Glutamatergic neuron (in vitro differentiated cells): ENCODE data around the gene MANBA. TPM values are rescaled to one million over a fixed set of nuclear protein-coding genes. Genes with fewer than 3 reads are reported as not detected.

Source experiments
- DNase-seq: peaks from one replicate; pipeline ENCODE4 v3.0.0; 2022
- H3K27ac Mint-ChIP-seq: one replicate; pipeline ENCODE4 v1.8.0; 2020; ENCODE audit warnings: mild to moderate bottlenecking, mixed read lengths, inconsistent platforms; ENCODE audit not compliant: unreplicated experiment
- H3K27me3 Mint-ChIP-seq: one replicate; pipeline ENCODE4 v1.8.0; 2020; ENCODE audit warnings: mild to moderate bottlenecking, moderate library complexity, mixed read lengths, inconsistent platforms; ENCODE audit not compliant: unreplicated experiment
- H3K36me3 Mint-ChIP-seq: one replicate; pipeline ENCODE4 v1.8.0; 2020; ENCODE audit warnings: mild to moderate bottlenecking, mixed read lengths, inconsistent platforms; ENCODE audit not compliant: unreplicated experiment
- H3K4me1 Mint-ChIP-seq: one replicate; pipeline ENCODE4 v1.8.0; 2020; ENCODE audit warnings: mild to moderate bottlenecking, low read depth, mixed read lengths, inconsistent platforms; ENCODE audit not compliant: unreplicated experiment
- H3K4me3 Mint-ChIP-seq: one replicate; pipeline ENCODE4 v1.8.0; 2020; ENCODE audit warnings: mild to moderate bottlenecking, mixed read lengths, inconsistent platforms; ENCODE audit not compliant: unreplicated experiment
- H3K9me3 Mint-ChIP-seq: one replicate; pipeline ENCODE4 v1.8.0; 2020; ENCODE audit warnings: mild to moderate bottlenecking, moderate library complexity, mixed read lengths, inconsistent platforms; ENCODE audit not compliant: unreplicated experiment
- total RNA-seq: library from RNA; stranded (reverse); fragmentation: NEBNext Ultra II Directional; extraction: Animal tissue kit (Norgen Biotek cat#: 25700); gene quantifications from one replicate; pipeline ENCODE4 v1.2.1, GENCODE V29; 2021; ENCODE audit not compliant: unreplicated experiment
- TF ChIP-seq, protein P1 (sequence below): fragments of 200-600 bp; sonication (generic); IDR thresholded peaks from one replicate; pipeline ENCODE4 v1.5.0; 2021; ENCODE audit not compliant: partially characterized antibody, unreplicated experiment

MANBA gene
- total RNA-seq, 1 donor from 2014 or later = 13.0 TPM

DNA sequence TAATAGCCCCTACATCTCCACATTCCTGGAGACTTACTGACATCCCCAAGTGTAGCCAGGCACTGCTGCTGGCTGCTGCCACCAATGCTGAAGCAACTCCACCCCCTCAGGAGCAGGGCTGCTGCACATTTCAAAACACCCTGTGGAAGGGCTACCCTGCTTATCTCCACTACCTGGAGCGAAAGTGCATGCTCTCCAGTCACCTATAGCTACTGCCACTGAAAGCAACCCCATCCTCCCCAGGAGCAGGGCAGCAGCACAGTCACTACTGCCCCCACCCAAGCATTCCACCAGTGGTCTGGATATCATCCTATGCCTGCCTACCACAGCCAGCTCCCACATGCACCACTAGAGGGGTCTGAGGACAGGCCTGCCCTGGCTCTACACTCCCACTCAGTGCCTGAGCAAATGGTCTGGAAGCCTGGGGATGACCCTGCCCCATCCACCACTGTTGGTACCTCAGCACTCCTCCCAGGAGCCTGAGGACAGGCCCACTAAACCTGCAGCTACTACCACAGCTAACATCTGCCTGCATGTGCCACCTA lies 55.3 kb downstream of the MANBA start:
- no peak overlapping the region for H3K4me3 Mint-ChIP-seq
- peaks cover 1% of the 10 kb centered on the region for H3K9me3 Mint-ChIP-seq
- no peak overlapping the region for H3K27ac Mint-ChIP-seq
- no peak for DNase-seq
- H3K27me3 Mint-ChIP-seq = peaks cover 4% of the 10 kb centered on the region
- no peaks in the 10 kb centered on the region for H3K36me3 Mint-ChIP-seq
- no peaks in the 10 kb centered on the region for H3K4me1 Mint-ChIP-seq
- TF ChIP-seq, protein P1, sequence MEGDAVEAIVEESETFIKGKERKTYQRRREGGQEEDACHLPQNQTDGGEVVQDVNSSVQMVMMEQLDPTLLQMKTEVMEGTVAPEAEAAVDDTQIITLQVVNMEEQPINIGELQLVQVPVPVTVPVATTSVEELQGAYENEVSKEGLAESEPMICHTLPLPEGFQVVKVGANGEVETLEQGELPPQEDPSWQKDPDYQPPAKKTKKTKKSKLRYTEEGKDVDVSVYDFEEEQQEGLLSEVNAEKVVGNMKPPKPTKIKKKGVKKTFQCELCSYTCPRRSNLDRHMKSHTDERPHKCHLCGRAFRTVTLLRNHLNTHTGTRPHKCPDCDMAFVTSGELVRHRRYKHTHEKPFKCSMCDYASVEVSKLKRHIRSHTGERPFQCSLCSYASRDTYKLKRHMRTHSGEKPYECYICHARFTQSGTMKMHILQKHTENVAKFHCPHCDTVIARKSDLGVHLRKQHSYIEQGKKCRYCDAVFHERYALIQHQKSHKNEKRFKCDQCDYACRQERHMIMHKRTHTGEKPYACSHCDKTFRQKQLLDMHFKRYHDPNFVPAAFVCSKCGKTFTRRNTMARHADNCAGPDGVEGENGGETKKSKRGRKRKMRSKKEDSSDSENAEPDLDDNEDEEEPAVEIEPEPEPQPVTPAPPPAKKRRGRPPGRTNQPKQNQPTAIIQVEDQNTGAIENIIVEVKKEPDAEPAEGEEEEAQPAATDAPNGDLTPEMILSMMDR = no peak

DNA sequence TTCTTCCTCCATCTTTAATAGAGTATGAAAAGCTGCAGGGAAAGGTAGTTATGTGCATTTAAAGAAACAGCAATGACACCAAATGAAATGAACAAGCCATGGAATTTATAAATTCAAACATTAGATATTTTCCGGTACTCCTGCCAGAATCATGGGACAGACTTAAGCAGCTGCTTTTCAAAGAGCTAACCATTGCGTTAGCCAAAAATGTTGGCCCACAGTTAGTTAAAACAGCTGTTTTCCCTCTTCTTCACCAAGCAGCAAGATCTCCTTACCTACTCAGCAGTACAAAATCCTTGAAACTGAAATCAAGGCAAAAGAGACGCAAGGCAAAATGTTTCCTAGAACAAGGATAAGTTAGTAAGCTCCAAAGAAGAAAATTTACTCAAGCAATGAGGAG lies 64.0 kb downstream of the MANBA start:
- DNase-seq = no peak
- Mint-ChIP-seq H3K9me3 (peaks cover 1% of the 10 kb centered on the region), H3K4me3 (no peak overlapping the region), H3K36me3 (no peaks in the 10 kb centered on the region), H3K27ac (no peak overlapping the region), H3K4me1 (no peaks in the 10 kb centered on the region), H3K27me3 (peaks cover 2% of the 10 kb centered on the region)
- TF ChIP-seq, protein P1 = no peak

DNA sequence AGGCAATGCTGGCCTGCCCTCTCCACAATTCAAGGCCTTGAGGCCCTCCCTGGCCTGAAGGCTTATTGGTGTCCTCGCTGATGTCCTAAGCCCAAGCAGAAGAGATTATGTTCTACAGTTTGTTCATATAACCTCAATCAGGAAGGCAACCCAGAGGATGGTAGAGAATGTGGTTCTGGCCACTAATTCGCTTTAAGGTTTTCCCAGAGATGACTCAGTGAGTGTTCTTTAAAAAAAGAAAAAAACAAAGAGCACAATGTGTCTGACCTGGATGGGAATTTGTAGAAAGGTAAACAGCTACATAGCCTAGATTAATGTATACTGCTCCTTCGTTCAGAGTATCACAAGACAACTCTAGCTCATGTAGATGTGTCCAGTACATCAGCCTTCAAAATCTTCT lies 66.0 kb downstream of the MANBA start:
- Mint-ChIP-seq H3K36me3 (no peaks in the 10 kb centered on the region), H3K27ac (no peak overlapping the region), H3K9me3 (no peaks in the 10 kb centered on the region), H3K4me3 (no peak overlapping the region), H3K27me3 (peaks cover 2% of the 10 kb centered on the region), H3K4me1 (no peaks in the 10 kb centered on the region)
- TF ChIP-seq, protein P1 = no peak
- DNase-seq = no peak

DNA sequence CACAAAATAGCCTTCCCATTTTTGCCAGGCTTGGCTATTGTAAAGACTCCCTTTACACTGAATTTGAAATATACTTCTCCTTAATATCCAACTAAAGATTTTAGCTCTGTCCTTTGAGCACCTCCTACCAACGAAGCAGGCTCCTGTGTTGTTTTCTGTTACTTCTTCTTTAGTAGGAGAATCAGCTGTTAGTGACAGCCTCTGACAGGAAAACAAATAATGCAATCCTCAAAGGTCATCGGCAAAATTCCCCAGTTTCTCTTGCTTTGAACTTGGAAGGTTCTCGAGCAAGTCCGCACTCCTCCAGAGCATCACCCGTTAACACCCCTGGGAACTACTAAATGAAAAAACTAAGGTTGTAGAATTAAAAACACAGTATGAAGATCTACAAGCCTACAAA lies 66.9 kb downstream of the MANBA start:
- no peaks in the 10 kb centered on the region for H3K9me3 Mint-ChIP-seq
- H3K36me3 Mint-ChIP-seq = no peaks in the 10 kb centered on the region
- DNase-seq = no peak
- peaks cover 2% of the 10 kb centered on the region for H3K27me3 Mint-ChIP-seq
- no peak overlapping the region for H3K27ac Mint-ChIP-seq
- no peak overlapping the region for H3K4me3 Mint-ChIP-seq
- no peaks in the 10 kb centered on the region for H3K4me1 Mint-ChIP-seq
- TF ChIP-seq, protein P1 = no peak

DNA sequence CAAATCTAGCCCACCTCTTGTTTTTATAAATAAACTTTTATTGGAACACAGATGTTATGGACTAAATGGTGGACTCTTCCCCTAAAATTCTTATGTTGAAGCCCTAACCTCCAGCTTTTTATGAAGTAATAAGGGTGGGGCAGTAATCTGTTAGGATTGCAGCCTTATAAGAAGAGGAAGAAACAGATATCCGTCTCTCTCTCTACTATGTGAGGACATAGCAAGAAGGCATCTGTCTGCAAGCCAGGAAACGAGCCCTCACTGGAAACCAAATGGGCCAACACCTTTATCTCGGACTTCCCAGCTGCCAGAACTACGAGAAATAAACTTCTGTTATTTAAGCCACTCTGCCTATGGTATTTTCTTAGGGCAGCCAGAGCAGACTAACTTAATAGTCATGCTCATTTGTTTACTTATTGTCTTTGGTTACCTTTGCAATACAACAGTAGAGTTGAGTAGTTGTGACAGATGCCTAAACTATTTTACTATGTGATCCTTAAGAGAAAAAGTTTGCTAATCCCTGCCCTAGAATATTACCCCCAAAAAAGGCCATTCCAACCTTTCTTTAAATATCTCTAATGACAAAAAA lies 67.4 kb downstream of the MANBA start:
- Mint-ChIP-seq H3K36me3 (no peaks in the 10 kb centered on the region), H3K27me3 (peaks cover 2% of the 10 kb centered on the region), H3K4me1 (no peaks in the 10 kb centered on the region), H3K9me3 (no peaks in the 10 kb centered on the region), H3K27ac (no peak overlapping the region), H3K4me3 (no peak overlapping the region)
- no peak for DNase-seq
- TF ChIP-seq, protein P1 = no peak
